WTC11 (cell line): ENCODE results near the gene GPR155. TPM values are rescaled to one million over a fixed set of nuclear protein-coding genes. Genes with fewer than 3 reads are reported as not detected.

Experiments used
- ATAC-seq: fragments of 200-7000 bp; cut with Tn5 transposase; 2 replicates; pipeline ENCODE4 v1.10.0; 2021; ENCODE audit warnings: mild to moderate bottlenecking, moderate library complexity
- CTCF ChIA-PET: fragments of 300-600 bp; sonication (Branson Sonifier 250); formaldehyde crosslinking; loops from one replicate; lab custom pipeline; 2021; ENCODE audit warnings: antibody characterized with exemption; lab: Charles Lee
- POLR2A ChIA-PET: fragments of 350-600 bp; sonication (Branson Sonifier 250); formaldehyde crosslinking; loops from one replicate; lab custom pipeline; 2021; ENCODE audit warnings: antibody characterized with exemption; lab: Charles Lee
- DNase-seq: peaks from one replicate; pipeline ENCODE4 v3.0.0; 2021; ENCODE audit warnings: low spot score
- H3K27ac Mint-ChIP-seq: 2 replicates; pipeline ENCODE4 v1.8.0; 2021; ENCODE audit warnings: mixed read lengths
- H3K27me3 Mint-ChIP-seq: 2 replicates; pipeline ENCODE4 v1.8.0; 2021; ENCODE audit warnings: low read depth, mild to moderate bottlenecking, moderate library complexity, mixed read lengths
- H3K36me3 Mint-ChIP-seq: 2 replicates; pipeline ENCODE4 v1.8.0; 2021; ENCODE audit warnings: mixed read lengths
- H3K4me1 Mint-ChIP-seq: 2 replicates; pipeline ENCODE4 v1.8.0; 2022; ENCODE audit warnings: mixed read lengths
- H3K4me3 Mint-ChIP-seq: 2 replicates; pipeline ENCODE4 v1.8.0; 2021; ENCODE audit warnings: mild to moderate bottlenecking, moderate library complexity, mixed read lengths
- H3K9me3 Mint-ChIP-seq: 2 replicates; pipeline ENCODE4 v1.8.0; 2021; ENCODE audit warnings: mixed read lengths
- AR ChIP-seq: fragments of 250-450 bp; sonication (Bioruptor Pico); IDR thresholded peaks from 2 replicates; pipeline ENCODE4 v1.9.0; 2021; ENCODE audit warnings: mild to moderate bottlenecking
- ATF1 ChIP-seq: sonication (generic); formaldehyde crosslinking; IDR thresholded peaks from 2 replicates; pipeline ENCODE4 v1.8.1; 2023; ENCODE audit warnings: mild to moderate bottlenecking, moderate library complexity, missing genetic modification reagents
- CBFB ChIP-seq: sonication (generic); formaldehyde crosslinking; IDR thresholded peaks from 2 replicates; pipeline ENCODE4 v1.8.1; 2022; ENCODE audit warnings: mild to moderate bottlenecking, low read depth, missing genetic modification reagents
- CDX4 ChIP-seq: fragments of 250-450 bp; sonication (Bioruptor Pico); IDR thresholded peaks from 2 replicates; pipeline ENCODE4 v1.9.0; 2021; ENCODE audit warnings: moderate library complexity, mild to moderate bottlenecking, inconsistent platforms, borderline replicate concordance
- EMX1 ChIP-seq: fragments of 250-450 bp; sonication (Bioruptor Pico); IDR thresholded peaks from 2 replicates; pipeline ENCODE4 v1.8.0; 2021; ENCODE audit warnings: mild to moderate bottlenecking
- ESRRA ChIP-seq: sonication (generic); formaldehyde crosslinking; IDR thresholded peaks from 2 replicates; pipeline ENCODE4 v1.8.1; 2022; ENCODE audit warnings: mild to moderate bottlenecking, missing genetic modification reagents, borderline replicate concordance
- ETV6 ChIP-seq: sonication (generic); formaldehyde crosslinking; IDR thresholded peaks from 2 replicates; pipeline ENCODE4 v1.8.1; 2022; ENCODE audit warnings: mild to moderate bottlenecking, missing genetic modification reagents
- FOXK1 ChIP-seq: sonication (generic); formaldehyde crosslinking; IDR thresholded peaks from 2 replicates; pipeline ENCODE4 v1.8.0; 2022; ENCODE audit warnings: mild to moderate bottlenecking, moderate library complexity, missing genetic modification reagents
- GABPB1 ChIP-seq: sonication (generic); formaldehyde crosslinking; IDR thresholded peaks from 2 replicates; pipeline ENCODE4 v1.8.1; 2023; ENCODE audit warnings: mild to moderate bottlenecking, missing genetic modification reagents
- NFE2L1 ChIP-seq: sonication (generic); formaldehyde crosslinking; IDR thresholded peaks from 2 replicates; pipeline ENCODE4 v1.8.1; 2023; ENCODE audit warnings: missing genetic modification reagents
- PRDM15 ChIP-seq: sonication (generic); formaldehyde crosslinking; IDR thresholded peaks from 2 replicates; pipeline ENCODE4 v1.8.0; 2022; ENCODE audit warnings: missing genetic modification reagents
- TEAD4 ChIP-seq: sonication (generic); formaldehyde crosslinking; IDR thresholded peaks from 2 replicates; pipeline ENCODE4 v1.8.0; 2022; ENCODE audit warnings: mild to moderate bottlenecking, missing genetic modification reagents
- total RNA-seq: library from RNA; stranded (reverse); gene quantifications from 3 replicates; pipeline ENCODE4 v1.2.3, GENCODE V29; 2021
- TF ChIP-seq, protein P1 (sequence below): sonication (generic); formaldehyde crosslinking; IDR thresholded peaks from 2 replicates; pipeline ENCODE4 v1.8.1; 2022; ENCODE audit warnings: missing genetic modification reagents, borderline replicate concordance
- TF ChIP-seq, protein P2 (sequence below): sonication (generic); formaldehyde crosslinking; IDR thresholded peaks from 2 replicates; pipeline ENCODE4 v1.8.0; 2023; ENCODE audit warnings: missing genetic modification reagents
- TF ChIP-seq, protein P3 (sequence below): sonication (generic); formaldehyde crosslinking; IDR thresholded peaks from 2 replicates; pipeline ENCODE4 v1.8.1; 2023; ENCODE audit warnings: mild to moderate bottlenecking, missing genetic modification reagents, borderline replicate concordance
- TF ChIP-seq, protein P4 (sequence below): sonication (generic); formaldehyde crosslinking; IDR thresholded peaks from 2 replicates; pipeline ENCODE4 v1.8.0; 2022; ENCODE audit warnings: mild to moderate bottlenecking, missing genetic modification reagents
- TF ChIP-seq, protein P5 (sequence below): fragments of 250-450 bp; sonication (Bioruptor Pico); IDR thresholded peaks from 2 replicates; pipeline ENCODE4 v1.9.0; 2021; ENCODE audit warnings: mild to moderate bottlenecking

GPR155 gene
- total RNA-seq, 1 experiment from 2014 or later = 0.74 TPM

DNA sequence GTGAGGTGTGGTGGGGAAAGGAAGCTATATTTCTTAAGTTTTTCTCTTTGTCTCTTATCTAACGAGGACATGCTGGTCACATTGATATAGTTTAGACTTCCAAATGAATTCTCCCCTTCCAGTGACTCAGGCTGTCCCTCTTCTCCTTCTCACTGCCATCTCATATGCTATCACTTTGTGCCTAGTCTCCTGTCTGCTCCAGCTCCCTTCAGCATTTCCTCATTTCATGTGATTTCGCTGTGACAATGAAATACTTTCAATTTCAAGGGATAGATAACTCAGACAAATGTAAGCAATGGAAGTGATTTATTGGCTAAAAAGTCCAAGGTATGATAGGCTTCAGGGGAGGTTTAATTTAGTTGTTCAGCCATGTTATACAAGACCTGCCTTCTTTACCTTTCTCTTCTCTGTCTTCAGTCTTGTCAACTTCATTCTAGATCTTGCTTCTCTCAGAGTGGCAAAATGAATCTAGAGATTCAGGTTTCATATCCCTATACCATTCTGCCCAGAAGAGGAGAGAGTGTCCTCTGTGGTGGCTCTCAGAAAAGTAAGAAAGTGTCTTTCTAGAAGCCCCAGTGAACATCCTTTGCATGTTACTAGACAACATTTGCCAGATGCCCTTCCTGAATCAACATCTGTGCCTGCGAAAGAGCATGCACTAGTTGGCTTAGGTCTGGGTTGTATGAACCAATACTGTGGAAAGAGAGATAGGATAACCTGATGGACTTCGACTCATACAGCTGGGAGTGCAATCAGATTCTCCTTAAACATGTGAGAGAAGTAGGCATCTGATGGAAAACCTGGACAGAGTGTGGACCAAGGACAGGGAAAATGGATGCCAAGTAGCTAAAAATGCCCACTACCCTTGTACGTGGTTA is 29.9 kb upstream of the GPR155 start:
- Mint-ChIP-seq H3K9me3 (peaks cover 44% of the 10 kb centered on the region), H3K36me3 (peaks cover 27% of the 10 kb centered on the region), H3K4me1 (no peaks in the 10 kb centered on the region), H3K4me3 (no peak overlapping the region), H3K27me3 (peaks cover 6% of the 10 kb centered on the region), H3K27ac (no peak overlapping the region)
- DNase-seq (no peak), ATAC-seq (no peak)
- CTCF ChIA-PET = no interaction called here
- POLR2A ChIA-PET = no interaction called here
- TF ChIP-seq, protein P1, sequence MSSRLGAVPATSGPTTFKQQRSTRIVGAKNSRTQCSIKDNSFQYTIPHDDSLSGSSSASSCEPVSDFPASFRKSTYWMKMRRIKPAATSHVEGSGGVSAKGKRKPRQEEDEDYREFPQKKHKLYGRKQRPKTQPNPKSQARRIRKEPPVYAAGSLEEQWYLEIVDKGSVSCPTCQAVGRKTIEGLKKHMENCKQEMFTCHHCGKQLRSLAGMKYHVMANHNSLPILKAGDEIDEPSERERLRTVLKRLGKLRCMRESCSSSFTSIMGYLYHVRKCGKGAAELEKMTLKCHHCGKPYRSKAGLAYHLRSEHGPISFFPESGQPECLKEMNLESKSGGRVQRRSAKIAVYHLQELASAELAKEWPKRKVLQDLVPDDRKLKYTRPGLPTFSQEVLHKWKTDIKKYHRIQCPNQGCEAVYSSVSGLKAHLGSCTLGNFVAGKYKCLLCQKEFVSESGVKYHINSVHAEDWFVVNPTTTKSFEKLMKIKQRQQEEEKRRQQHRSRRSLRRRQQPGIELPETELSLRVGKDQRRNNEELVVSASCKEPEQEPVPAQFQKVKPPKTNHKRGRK = no peak
- no peak for TF ChIP-seq FOXK1 (CRISPR knock-in tag)
- TF ChIP-seq NFE2L1 = no peak
- TF ChIP-seq, protein P2, sequence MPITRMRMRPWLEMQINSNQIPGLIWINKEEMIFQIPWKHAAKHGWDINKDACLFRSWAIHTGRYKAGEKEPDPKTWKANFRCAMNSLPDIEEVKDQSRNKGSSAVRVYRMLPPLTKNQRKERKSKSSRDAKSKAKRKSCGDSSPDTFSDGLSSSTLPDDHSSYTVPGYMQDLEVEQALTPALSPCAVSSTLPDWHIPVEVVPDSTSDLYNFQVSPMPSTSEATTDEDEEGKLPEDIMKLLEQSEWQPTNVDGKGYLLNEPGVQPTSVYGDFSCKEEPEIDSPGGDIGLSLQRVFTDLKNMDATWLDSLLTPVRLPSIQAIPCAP (CRISPR knock-in tag) = no peak
- no peak for TF ChIP-seq TEAD4 (CRISPR knock-in tag)
- no peak for TF ChIP-seq CDX4
- TF ChIP-seq EMX1 (CRISPR knock-in tag) = no peak
- TF ChIP-seq, protein P3, sequence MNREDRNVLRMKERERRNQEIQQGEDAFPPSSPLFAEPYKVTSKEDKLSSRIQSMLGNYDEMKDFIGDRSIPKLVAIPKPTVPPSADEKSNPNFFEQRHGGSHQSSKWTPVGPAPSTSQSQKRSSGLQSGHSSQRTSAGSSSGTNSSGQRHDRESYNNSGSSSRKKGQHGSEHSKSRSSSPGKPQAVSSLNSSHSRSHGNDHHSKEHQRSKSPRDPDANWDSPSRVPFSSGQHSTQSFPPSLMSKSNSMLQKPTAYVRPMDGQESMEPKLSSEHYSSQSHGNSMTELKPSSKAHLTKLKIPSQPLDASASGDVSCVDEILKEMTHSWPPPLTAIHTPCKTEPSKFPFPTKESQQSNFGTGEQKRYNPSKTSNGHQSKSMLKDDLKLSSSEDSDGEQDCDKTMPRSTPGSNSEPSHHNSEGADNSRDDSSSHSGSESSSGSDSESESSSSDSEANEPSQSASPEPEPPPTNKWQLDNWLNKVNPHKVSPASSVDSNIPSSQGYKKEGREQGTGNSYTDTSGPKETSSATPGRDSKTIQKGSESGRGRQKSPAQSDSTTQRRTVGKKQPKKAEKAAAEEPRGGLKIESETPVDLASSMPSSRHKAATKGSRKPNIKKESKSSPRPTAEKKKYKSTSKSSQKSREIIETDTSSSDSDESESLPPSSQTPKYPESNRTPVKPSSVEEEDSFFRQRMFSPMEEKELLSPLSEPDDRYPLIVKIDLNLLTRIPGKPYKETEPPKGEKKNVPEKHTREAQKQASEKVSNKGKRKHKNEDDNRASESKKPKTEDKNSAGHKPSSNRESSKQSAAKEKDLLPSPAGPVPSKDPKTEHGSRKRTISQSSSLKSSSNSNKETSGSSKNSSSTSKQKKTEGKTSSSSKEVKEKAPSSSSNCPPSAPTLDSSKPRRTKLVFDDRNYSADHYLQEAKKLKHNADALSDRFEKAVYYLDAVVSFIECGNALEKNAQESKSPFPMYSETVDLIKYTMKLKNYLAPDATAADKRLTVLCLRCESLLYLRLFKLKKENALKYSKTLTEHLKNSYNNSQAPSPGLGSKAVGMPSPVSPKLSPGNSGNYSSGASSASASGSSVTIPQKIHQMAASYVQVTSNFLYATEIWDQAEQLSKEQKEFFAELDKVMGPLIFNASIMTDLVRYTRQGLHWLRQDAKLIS (CRISPR knock-in tag) = no peak
- TF ChIP-seq ATF1 (CRISPR knock-in tag) = no peak
- TF ChIP-seq ETV6 (CRISPR knock-in tag) = no peak
- TF ChIP-seq ESRRA (CRISPR knock-in tag) = no peak
- no peak for TF ChIP-seq GABPB1 (CRISPR knock-in tag)
- TF ChIP-seq, protein P4, sequence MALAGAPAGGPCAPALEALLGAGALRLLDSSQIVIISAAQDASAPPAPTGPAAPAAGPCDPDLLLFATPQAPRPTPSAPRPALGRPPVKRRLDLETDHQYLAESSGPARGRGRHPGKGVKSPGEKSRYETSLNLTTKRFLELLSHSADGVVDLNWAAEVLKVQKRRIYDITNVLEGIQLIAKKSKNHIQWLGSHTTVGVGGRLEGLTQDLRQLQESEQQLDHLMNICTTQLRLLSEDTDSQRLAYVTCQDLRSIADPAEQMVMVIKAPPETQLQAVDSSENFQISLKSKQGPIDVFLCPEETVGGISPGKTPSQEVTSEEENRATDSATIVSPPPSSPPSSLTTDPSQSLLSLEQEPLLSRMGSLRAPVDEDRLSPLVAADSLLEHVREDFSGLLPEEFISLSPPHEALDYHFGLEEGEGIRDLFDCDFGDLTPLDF (CRISPR knock-in tag) = no peak
- no peak for TF ChIP-seq AR (CRISPR knock-in tag)
- no peak for TF ChIP-seq PRDM15 (CRISPR knock-in tag)
- TF ChIP-seq, protein P5, sequence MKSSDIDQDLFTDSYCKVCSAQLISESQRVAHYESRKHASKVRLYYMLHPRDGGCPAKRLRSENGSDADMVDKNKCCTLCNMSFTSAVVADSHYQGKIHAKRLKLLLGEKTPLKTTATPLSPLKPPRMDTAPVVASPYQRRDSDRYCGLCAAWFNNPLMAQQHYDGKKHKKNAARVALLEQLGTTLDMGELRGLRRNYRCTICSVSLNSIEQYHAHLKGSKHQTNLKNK = no peak
- no peak for TF ChIP-seq CBFB (CRISPR knock-in tag)
